DMS 273 treated with DMSO at 0.1 percent for 48 hours (cell line): ENCODE measurements around the gene CCDC92B.
A peak's percentile ranks its signal among the peaks of the same experiment; 100 is the strongest.
"Not testable (repeated sequence)": the region's sequence is repeated elsewhere in the genome, so short reads cannot be mapped to it uniquely, and the experiment has no call there.

ENCODE experiments used
- DNase-seq: peaks from one replicate; lab custom pipeline; 2025; lab: John Stamatoyannopoulos, UW

Gene CCDC92B

GRCh38 chr17:2703606-2704005 is 45.8 kb downstream of the CCDC92B start:
- no peak for DNase-seq

GRCh38 chr17:2703181-2703580 is 46.3 kb downstream of the CCDC92B start:
- no peak for DNase-seq

- DNase-seq = no peak
These were observed 47.3 kb downstream of the CCDC92B start for GRCh38 chr17:2701996-2702741.

GRCh38 chr17:2701161-2701995 is 48.1 kb downstream of the CCDC92B start:
- DNase-seq = no peak

- DNase-seq = peak; percentile 100
These were observed 48.8 kb downstream of the CCDC92B start for GRCh38 chr17:2700491-2701141.

GRCh38 chr17:2700030-2700490 is 49.4 kb downstream of the CCDC92B start:
- no peak for DNase-seq

- DNase-seq = not testable (repeated sequence)
These were observed 50.1 kb downstream of the CCDC92B start for GRCh38 chr17:2699216-2699805.

- DNase-seq = no peak
These were observed 51.8 kb downstream of the CCDC92B start for GRCh38 chr17:2697611-2698162.

- no peak for DNase-seq
These were observed 53.3 kb downstream of the CCDC92B start for GRCh38 chr17:2695961-2696760.

GRCh38 chr17:2695243-2695960 is 54.0 kb downstream of the CCDC92B start:
- DNase-seq = no peak

- DNase-seq = no peak
These were observed 54.8 kb downstream of the CCDC92B start for GRCh38 chr17:2694381-2695242.

GRCh38 chr17:2693561-2694380 is 55.7 kb downstream of the CCDC92B start:
- DNase-seq = no peak

- DNase-seq = no peak
These were observed 56.7 kb downstream of the CCDC92B start for GRCh38 chr17:2692781-2693135.

GRCh38 chr17:2691965-2692780 is 57.3 kb downstream of the CCDC92B start:
- DNase-seq = no peak

GRCh38 chr17:2691069-2691871 is 58.2 kb downstream of the CCDC92B start:
- DNase-seq = no peak

- no peak for DNase-seq
These were observed 59.0 kb downstream of the CCDC92B start for GRCh38 chr17:2690165-2691068.
